Stimulated activated CD4-positive, alpha-beta T cell treated with anti-CD3 and anti-CD28 coated beads, Interleukin-2, amount 100 ng/mL, for 48 hours (primary cell): Measurements from ENCODE around the gene USP24.
A peak's percentile ranks its signal among the peaks of the same experiment; 100 is the strongest.

Experiments
- DNase-seq, 2 donors: peaks; one replicate each; pipeline ENCODE4 v3.0.0-alpha.2; 2020

The USP24 gene

DNA sequence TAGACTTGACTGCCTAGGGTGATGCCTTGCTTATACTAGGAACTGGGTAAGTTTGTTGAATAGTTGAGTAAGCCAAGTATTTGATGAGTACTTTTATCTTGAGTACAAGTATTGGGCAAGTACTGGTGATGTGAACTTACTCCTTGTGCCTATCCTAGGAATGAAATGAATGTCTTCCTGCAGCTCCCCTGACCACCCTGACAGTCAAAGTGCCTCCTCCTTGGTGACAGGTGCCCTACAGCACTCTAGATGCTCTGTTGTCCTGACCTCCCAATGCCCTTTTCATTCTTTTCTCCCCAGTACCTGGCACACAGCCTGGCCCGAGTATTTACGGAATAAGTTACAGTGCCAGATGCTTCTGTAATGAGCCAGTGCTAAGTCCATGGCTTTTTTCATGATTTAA is 150.3 kb downstream of the USP24 start:
- DNase-seq = no peak

GRCh38 chr1:55064071-55064581 is 151.0 kb downstream of the USP24 start:
- DNase-seq = no peak

DNA sequence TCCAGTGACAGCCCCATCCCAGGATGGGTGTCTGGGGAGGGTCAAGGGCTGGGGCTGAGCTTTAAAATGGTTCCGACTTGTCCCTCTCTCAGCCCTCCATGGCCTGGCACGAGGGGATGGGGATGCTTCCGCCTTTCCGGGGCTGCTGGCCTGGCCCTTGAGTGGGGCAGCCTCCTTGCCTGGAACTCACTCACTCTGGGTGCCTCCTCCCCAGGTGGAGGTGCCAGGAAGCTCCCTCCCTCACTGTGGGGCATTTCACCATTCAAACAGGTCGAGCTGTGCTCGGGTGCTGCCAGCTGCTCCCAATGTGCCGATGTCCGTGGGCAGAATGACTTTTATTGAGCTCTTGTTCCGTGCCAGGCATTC is 151.6 kb downstream of the USP24 start:
- no peak for DNase-seq

GRCh38 chr1:55062801-55063576 is 152.2 kb downstream of the USP24 start:
- DNase-seq = no peak

GRCh38 chr1:55061706-55062321 is 153.3 kb downstream of the USP24 start:
- no peak for DNase-seq

DNA sequence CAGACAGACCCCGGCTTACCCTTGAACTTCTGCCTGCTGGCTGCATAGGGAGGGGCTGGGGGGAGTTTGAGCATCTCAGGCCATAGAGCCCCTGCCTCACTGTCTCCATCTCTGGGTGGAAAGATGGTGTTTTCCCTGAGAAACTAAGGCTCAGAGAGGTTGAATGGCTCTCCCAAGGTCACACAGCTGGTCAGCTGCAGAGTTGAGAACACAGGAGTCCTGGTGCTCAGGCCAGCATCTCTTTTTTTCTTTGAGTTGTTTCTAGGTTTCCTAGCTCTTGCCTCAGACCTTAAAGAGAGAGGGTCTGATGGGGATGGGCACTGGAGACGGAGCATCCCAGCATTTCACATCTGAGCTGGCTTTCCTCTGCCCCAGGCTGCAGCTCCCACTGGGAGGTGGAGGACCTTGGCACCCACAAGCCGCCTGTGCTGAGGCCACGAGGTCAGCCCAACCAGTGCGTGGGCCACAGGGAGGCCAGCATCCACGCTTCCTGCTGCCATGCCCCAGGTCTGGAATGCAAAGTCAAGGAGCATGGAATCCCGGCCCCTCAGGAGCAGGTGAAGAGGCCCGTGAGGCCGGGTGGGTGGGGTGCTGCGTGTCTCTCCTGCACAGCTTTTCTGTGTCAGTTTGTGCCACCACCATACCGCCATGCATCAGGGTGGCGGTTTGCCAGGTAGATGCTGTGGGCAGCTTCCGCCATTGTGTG is 154.0 kb downstream of the USP24 start:
- no peak for DNase-seq

GRCh38 chr1:55060133-55060999 is 154.8 kb downstream of the USP24 start:
- DNase-seq = peak in 1 of 2 donors; percentile 14

GRCh38 chr1:55059302-55060132 is 155.6 kb downstream of the USP24 start:
- DNase-seq = no peak

- DNase-seq = no peak
Observed at GRCh38 chr1:55057956-55058298, 157.2 kb downstream of the USP24 start.

DNA sequence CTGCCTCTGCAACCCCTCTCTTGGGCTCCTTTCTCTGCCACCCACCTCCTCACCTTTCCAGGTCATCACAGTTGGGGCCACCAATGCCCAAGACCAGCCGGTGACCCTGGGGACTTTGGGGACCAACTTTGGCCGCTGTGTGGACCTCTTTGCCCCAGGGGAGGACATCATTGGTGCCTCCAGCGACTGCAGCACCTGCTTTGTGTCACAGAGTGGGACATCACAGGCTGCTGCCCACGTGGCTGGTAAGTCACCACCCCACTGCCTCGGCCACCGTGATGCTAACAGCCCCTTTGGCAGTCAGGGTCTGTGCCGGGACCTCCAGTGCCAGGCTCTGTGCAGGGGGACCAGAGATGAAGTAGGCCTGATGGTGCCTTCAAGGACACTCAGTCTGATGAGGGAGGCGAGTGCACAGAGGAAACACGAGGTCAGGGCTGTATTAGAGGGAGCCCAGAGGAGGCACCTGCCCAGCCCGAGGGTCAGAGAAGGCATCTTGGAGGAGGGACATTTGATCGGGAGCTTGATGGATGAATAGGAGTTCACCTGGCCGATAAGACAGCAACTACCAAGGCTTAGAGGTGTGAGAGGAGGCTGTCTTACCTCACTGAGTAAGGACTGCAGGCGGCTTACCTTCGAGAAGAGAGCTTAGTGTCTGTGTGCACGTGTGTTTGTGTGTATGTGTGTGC is 157.8 kb downstream of the USP24 start:
- no peak for DNase-seq

DNA sequence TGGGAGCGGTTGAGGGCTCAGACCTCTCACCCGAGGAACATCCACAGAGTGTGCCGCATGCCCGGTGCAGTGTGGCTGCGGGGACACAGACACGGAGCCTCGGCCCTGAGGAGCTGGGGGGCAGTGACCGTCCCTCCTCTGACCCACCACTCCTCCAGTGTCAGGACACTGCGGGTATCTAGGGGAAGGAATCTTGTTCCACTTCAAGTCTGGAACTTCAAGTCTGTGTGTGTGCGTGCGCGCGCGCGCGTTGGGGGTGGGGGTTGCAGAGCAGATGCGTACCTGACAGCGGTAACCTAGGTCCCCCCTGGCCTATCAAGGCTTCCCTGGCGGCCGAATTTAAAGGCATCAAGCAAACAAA is 158.6 kb downstream of the USP24 start:
- DNase-seq = no peak

- DNase-seq = no peak
Observed at GRCh38 chr1:55055951-55056631, 159.1 kb downstream of the USP24 start.

GRCh38 chr1:55055084-55055882 is 159.9 kb downstream of the USP24 start:
- DNase-seq = no peak

- DNase-seq = no peak
Observed at GRCh38 chr1:55054396-55054795, 160.8 kb downstream of the USP24 start.

DNA sequence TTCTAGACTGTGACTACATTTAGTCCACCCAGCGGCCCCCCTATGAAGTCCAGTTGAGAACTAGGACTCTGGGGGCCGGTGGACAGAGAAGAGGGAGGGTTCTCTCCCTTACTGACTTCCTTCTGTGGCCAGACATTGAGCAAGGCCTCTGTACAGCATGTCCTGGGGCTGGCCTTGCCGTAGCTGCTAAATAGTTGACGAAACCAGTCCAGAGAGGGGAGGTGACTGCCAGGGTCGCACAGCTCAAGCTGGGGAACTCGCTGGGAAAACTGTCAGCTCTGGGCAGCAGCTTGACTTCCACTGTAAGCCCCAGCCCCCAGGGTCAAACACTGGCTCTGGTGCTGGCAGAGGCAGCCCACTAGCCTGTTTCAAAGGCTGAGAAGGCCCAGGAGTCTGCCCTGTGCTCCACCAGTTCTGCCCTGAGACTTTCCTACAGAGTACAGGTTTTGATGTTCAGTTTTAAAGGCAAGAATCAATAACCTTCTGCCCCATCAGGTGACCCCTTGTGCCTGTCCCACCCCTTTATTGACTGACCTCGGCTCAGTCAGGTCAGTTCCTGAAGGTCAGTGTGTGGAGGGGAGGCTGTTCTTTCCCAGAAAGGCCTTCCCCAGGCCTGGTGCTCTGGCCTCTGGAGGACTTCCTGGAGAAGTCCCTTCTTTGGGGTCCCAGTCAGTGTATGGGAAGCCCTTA is 161.8 kb downstream of the USP24 start:
- DNase-seq = no peak

DNA sequence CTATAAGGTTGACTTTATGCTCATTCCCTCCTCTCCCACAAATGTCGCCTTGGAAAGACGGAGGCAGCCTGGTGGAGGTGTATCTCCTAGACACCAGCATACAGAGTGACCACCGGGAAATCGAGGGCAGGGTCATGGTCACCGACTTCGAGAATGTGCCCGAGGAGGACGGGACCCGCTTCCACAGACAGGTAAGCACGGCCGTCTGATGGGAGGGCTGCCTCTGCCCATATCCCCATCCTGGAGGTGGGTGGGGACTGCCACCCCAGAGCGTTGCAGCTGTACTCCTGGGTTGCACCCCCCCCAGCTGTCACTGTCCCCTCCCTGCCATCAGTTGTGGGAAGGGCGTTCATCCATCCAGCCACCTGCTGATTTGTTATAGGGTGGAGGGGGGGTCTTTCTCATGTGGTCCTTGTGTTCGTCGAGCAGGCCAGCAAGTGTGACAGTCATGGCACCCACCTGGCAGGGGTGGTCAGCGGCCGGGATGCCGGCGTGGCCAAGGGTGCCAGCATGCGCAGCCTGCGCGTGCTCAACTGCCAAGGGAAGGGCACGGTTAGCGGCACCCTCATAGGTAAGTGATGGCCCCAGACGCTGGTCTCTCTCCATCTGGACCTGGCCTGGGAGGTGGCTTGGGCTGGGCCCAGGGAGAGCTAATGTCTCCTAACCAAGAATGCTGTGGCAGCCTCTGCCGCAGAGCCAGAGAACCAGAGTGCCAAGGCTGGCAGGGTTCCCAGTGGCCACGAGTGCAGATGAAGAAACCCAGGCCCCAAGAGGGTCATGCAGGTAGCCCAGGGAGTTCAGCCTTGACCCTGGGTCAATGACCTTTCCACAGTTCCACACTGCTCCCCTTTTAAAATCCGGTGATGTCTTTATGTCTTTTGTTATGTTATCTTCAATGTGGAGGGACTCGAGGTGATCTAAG is 162.7 kb downstream of the USP24 start:
- no peak for DNase-seq

DNA sequence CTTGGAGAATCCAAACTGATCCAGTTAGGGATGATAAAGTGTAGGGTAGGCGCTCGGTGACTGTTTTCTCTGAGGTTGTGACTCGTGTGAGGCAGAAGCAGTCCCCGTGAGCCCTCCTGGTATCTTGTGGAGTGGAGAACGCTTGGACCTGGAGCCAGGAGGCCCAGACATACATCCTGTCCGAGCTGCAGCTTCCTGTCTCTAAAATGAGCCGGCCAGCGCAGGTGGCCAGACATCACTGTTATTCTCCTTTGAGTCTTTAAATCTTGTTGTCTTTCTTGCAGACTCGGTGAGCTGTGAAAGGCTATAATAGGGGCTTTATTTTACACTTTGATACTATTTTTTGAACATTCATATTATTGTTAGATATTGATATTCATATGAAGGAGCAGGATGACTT is 163.5 kb downstream of the USP24 start:
- no peak for DNase-seq

- DNase-seq = no peak
Observed at GRCh38 chr1:55051169-55051568, 164.0 kb downstream of the USP24 start.
